Subcutaneous adipose tissue (tissue), 4 donors: Measurements from ENCODE around the gene ELMO1. TPM values are rescaled to one million over a fixed set of nuclear protein-coding genes. Genes with fewer than 3 reads are reported as not detected.

ENCODE experiments used
- CTCF ChIP-seq: fragments of 450-650 bp; IDR thresholded peaks from one replicate; pipeline ENCODE4 v1.5.1; 2016; ENCODE audit warnings: low read depth, mild to moderate bottlenecking, control low read depth, antibody characterized with exemption, moderate library complexity
- total RNA-seq, 4 donors: library from RNA; depleted of rRNA; stranded (reverse); fragments of >200 nt; gene quantifications; one replicate each; pipeline ENCODE4 v1.1.0, GENCODE V29; 2016

ELMO1 gene
- total RNA-seq, 4 donors from 2014 or later: 97.1 to 129 (median 126) TPM

GRCh38 chr7:37446371-37446770 is 2.3 kb downstream of the ELMO1 start:
- TF ChIP-seq CTCF: no peak

- no peak for TF ChIP-seq CTCF
These were observed 2.9 kb downstream of the ELMO1 start for GRCh38 chr7:37445790-37446189.

DNA sequence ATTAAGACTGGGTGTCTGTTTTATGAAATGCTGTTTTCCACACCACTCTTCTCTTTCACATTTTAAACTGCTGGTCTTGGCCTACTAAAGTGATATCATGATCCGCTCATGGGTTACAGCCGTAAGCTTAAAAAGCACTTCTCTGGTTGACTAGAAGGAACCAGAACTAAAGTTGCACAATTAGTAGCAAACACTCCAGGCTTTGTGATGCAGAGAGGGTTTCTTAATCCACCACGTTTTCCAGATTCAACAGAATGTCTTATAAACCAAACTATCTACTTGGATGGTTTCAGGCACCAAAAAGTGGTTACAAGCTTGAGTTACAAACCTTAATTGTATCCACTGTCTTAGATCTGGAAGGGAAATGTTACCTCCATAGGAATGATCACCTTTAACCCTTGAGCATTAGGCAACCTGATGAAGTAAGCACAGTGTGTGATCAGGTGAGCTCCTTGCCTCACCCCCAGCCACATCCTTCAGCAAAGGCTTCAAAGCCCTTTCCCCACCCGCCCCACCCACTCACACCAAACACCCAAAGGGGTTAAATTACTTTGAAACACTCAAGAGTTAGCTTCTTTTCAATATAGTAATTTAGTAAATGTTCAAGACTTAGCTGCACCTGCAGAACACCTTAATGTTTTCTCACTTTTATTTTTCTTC is 3.5 kb downstream of the ELMO1 start:
- TF ChIP-seq CTCF: no peak

DNA sequence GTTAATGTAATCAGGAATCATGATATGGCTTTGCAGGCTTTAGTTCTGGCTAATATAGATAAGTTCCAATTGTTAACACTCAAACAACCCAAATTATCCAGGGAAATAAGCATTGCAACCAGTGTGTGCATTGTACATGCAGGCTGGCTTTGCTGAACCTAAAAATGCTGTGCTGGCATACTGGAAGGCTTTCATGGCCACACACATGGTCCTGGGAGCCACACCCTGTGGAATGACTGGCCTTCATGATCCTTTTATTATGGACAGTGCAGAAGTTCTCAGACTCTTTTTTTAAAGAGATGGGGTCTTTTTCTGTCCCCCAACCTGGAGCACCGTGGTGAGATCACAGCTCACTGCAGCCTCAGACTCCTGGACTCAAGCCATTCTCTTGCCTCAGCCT is 5.0 kb downstream of the ELMO1 start:
- no peak for TF ChIP-seq CTCF

DNA sequence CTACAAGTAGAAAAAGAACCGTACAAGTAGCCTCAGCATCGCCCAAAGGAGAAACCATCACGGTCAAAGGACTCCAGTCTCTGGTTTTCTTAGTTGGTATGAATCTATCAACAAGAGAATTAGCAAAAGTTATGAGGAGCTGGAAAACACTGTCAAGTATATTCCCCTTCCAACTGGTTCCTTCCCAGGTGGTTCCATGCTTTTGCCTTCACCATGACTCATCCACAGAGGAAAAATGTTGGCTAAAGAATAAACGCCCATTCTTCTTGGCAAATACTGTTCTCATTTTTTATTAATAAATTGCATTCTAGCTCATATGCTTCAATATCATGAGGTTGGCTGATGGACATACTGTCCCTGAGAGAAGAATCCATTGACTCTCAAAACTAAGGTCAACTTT is 6.4 kb downstream of the ELMO1 start:
- no peak for TF ChIP-seq CTCF

DNA sequence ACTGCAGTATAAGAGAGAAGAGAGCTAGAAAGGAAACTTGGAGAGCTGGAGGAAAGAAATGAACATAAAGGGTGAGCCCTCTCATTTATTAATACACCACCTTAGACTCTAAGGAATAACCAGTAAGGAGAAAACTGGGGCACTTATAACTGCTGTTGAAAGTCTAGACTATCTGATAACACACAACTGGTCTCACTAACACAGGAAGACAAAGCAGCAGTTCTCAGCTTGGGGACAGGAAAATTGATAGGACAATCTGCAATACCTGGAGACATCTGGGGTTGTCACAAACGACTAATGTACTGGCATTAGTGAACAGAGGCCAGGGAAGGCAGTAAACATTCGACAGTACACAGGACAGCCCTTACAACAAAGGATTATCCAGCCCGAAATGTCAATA is 6.8 kb downstream of the ELMO1 start:
- no peak for TF ChIP-seq CTCF

- no peak for TF ChIP-seq CTCF
These were observed 7.3 kb downstream of the ELMO1 start for GRCh38 chr7:37441386-37441760.
